NCI-H69 (cell line): ENCODE data around the gene FXYD6.

Source experiments
- DNase-seq: peaks from one replicate; lab custom pipeline; 2025; lab: John Stamatoyannopoulos, UW

The FXYD6 gene

GRCh38 chr11:117830072-117830471, 46.4 kb downstream of the FXYD6 start:
- DNase-seq: peak; percentile 36

- DNase-seq: no peak
Measured at GRCh38 chr11:117829369-117829725, 47.1 kb downstream of the FXYD6 start.

GRCh38 chr11:117828611-117829368, 47.7 kb downstream of the FXYD6 start:
- DNase-seq: peak; percentile 79

- DNase-seq: peak; percentile 61
Measured at GRCh38 chr11:117827521-117828511, 48.6 kb downstream of the FXYD6 start.

- DNase-seq: peak; percentile 36
Measured at GRCh38 chr11:117826832-117827231, 49.6 kb downstream of the FXYD6 start.

- no peak for DNase-seq
Measured at GRCh38 chr11:117826190-117826570, 50.3 kb downstream of the FXYD6 start.

- DNase-seq: no peak
Measured at GRCh38 chr11:117825538-117826189, 50.8 kb downstream of the FXYD6 start.

GRCh38 chr11:117824571-117825537, 51.6 kb downstream of the FXYD6 start, which contains the start of gene FXYD2:
FXYD2 (minus strand) TSS chr11:117824744; CDS start chr11:117824678, 66 bp downstream.
- peak; percentile 89 for DNase-seq

- peak; percentile 62 for DNase-seq
Measured at GRCh38 chr11:117823946-117824420, 52.5 kb downstream of the FXYD6 start.

- peak; percentile 65 for DNase-seq
Measured at GRCh38 chr11:117823294-117823945, 53.0 kb downstream of the FXYD6 start.

GRCh38 chr11:117822074-117823033, 54.1 kb downstream of the FXYD6 start:
- peak; percentile 83 for DNase-seq

GRCh38 chr11:117821431-117821830, 55.0 kb downstream of the FXYD6 start:
- DNase-seq: no peak

GRCh38 chr11:117820516-117820915, 55.9 kb downstream of the FXYD6 start:
- DNase-seq: peak; percentile 38

- peak; percentile 81 for DNase-seq
Measured at GRCh38 chr11:117820071-117820470, 56.4 kb downstream of the FXYD6 start.

- DNase-seq: peak; percentile 82
Measured at GRCh38 chr11:117819096-117820040, 57.1 kb downstream of the FXYD6 start.

GRCh38 chr11:117818041-117818873, 58.2 kb downstream of the FXYD6 start:
- peak; percentile 49 for DNase-seq
